ENCODE data around the gene SCAI. TPM values are rescaled to one million over a fixed set of nuclear protein-coding genes. Genes with fewer than 3 reads are reported as not detected.

Gene SCAI
- total and polyA plus RNA-seq, 9 of the 15 experiments (the other 6 are each of a cell fraction or from before 2014, with no cell fraction given): 0.70 to 12.4 (median 4.2) TPM

GRCh38 chr9:124940894-124941678 lies 202.2 kb downstream of the SCAI start, which contains the start of gene GOLGA1 (continued):
- no peak for TF ChIP-seq THAP7 (CRISPR knock-in tag; IDR thresholded peaks at IDR 0.05)
- peak; percentile 94 for TF ChIP-seq ELF2 (CRISPR knock-in tag; IDR thresholded peaks at IDR 0.05)
- TF ChIP-seq RREB1 (CRISPR knock-in tag; IDR thresholded peaks at IDR 0.05): peak; percentile 56; the same call in 1 of the 2 replicates
- TF ChIP-seq PYGO2 (tag; IDR thresholded peaks at IDR 0.05): no peak
- TF ChIP-seq E2F6 (IDR thresholded peaks at IDR 0.05; ENCODE audit: borderline replicate concordance in 1 of 2, extremely low read depth in 1 of 2, insufficient read depth in 1 of 2, insufficient read length in 1 of 2, low read depth in 1 of 2, low read length in 1 of 2, poor library complexity in 1 of 2, severe bottlenecking in 1 of 2): peak; percentile 67 to 73
- no peak for TF ChIP-seq TFAM (CRISPR knock-in tag; conservative IDR thresholded peaks at IDR 0.05)
- no peak for TF ChIP-seq NR0B1 (IDR thresholded peaks at IDR 0.05; ENCODE audit: partially characterized antibody)
- TF ChIP-seq, protein P1, sequence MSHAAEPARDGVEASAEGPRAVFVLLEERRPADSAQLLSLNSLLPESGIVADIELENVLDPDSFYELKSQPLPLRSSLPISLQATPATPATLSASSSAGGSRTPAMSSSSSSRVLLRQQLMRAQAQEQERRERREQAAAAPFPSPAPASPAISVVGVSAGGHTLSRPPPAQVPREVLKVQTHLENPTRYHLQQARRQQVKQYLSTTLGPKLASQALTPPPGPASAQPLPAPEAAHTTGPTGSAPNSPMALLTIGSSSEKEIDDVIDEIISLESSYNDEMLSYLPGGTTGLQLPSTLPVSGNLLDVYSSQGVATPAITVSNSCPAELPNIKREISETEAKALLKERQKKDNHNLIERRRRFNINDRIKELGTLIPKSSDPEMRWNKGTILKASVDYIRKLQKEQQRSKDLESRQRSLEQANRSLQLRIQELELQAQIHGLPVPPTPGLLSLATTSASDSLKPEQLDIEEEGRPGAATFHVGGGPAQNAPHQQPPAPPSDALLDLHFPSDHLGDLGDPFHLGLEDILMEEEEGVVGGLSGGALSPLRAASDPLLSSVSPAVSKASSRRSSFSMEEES (CRISPR knock-in tag; IDR thresholded peaks at IDR 0.05): no peak
- TF ChIP-seq TGIF2 (CRISPR knock-in tag; IDR thresholded peaks at IDR 0.05): no peak
- no peak for TF ChIP-seq ZNF274 (IDR thresholded peaks at IDR 0.05; ENCODE audit: borderline replicate concordance, low read depth, low read length)
- no peak for TF ChIP-seq POLR3A (IDR thresholded peaks at IDR 0.05; ENCODE audit: borderline replicate concordance, extremely low read depth, insufficient read depth, insufficient read length)
- no peak for TF ChIP-seq CAMTA2 (CRISPR knock-in tag; conservative IDR thresholded peaks at IDR 0.05)
- TF ChIP-seq HOXB6 (CRISPR knock-in tag; IDR thresholded peaks at IDR 0.05; ENCODE audit: borderline replicate concordance): no peak

Data from K562 (cell line).